ENCODE results near the gene TLCD3B.

Gene TLCD3B

GRCh38 chr16:29995911-29996765 is 34.9 kb downstream of the TLCD3B start, which contains the start of gene INO80E:
INO80E (plus strand) TSS chr16:29996241; CDS start chr16:29996311, 70 bp downstream.
- TF ChIP-seq CTCF (IDR thresholded peaks at IDR 0.05): peak; percentile 58
- Histone ChIP-seq H3K4me3 (ENCODE audit: low read depth in 1 of 2, low read length in 1 of 2) (peak within 1 kb of the TSS; percentile 100), H3K36me3 (peaks cover 45% of the 10 kb centered on the region), H3K27ac (peak within 1 kb of the TSS; percentile 80), H3K27me3 (no peaks in the 10 kb centered on the region), H3K9me3 (no peaks in the 10 kb centered on the region), H3K4me1 (ENCODE audit: control insufficient read depth in 1 of 2, insufficient read depth in 1 of 2, low read depth in 1 of 2, low read length in 1 of 2) (peaks cover 19 to 25% of the 10 kb centered on the region in 2 experiments)

- H3K4me1 ChIP-seq (ENCODE audit: control insufficient read depth in 1 of 2, insufficient read depth in 1 of 2, low read depth in 1 of 2, low read length in 1 of 2): peaks cover 19 to 25% of the 10 kb centered on the region in 2 experiments
- peak within 1 kb of the TSS; percentile 100 for H3K4me3 ChIP-seq (ENCODE audit: low read depth in 1 of 2, low read length in 1 of 2)
- TF ChIP-seq CTCF (IDR thresholded peaks at IDR 0.05): no peak
- H3K9me3 ChIP-seq: no peaks in the 10 kb centered on the region
- H3K27ac ChIP-seq: peak within 1 kb of the TSS; percentile 80
- no peaks in the 10 kb centered on the region for H3K27me3 ChIP-seq
- peaks cover 45% of the 10 kb centered on the region for H3K36me3 ChIP-seq
Measured at GRCh38 chr16:29995324-29995910, 35.7 kb downstream of the TLCD3B start, which contains the start of gene HIRIP3. HIRIP3 (minus strand) TSS chr16:29995617; CDS start chr16:29995605, 12 bp downstream.

GRCh38 chr16:29994600-29995323 is 36.3 kb downstream of the TLCD3B start:
- H3K27me3 ChIP-seq: no peaks in the 10 kb centered on the region
- no peaks in the 10 kb centered on the region for H3K9me3 ChIP-seq
- peak overlapping the region; percentile 100 for H3K4me3 ChIP-seq (ENCODE audit: low read depth in 1 of 2, low read length in 1 of 2)
- no peak for TF ChIP-seq CTCF (IDR thresholded peaks at IDR 0.05)
- H3K27ac ChIP-seq: peak overlapping the region; percentile 80
- peaks cover 45% of the 10 kb centered on the region for H3K36me3 ChIP-seq
- peaks cover 19 to 25% of the 10 kb centered on the region in 2 experiments for H3K4me1 ChIP-seq (ENCODE audit: control insufficient read depth in 1 of 2, insufficient read depth in 1 of 2, low read depth in 1 of 2, low read length in 1 of 2)

- H3K9me3 ChIP-seq: no peaks in the 10 kb centered on the region
- H3K4me3 ChIP-seq (ENCODE audit: low read depth in 1 of 2, low read length in 1 of 2): peak overlapping the region in 1 of 2 experiments; percentile 100
- peaks cover 45% of the 10 kb centered on the region for H3K36me3 ChIP-seq
- no peak for TF ChIP-seq CTCF (IDR thresholded peaks at IDR 0.05)
- H3K27ac ChIP-seq: peak overlapping the region; percentile 80
- H3K4me1 ChIP-seq (ENCODE audit: control insufficient read depth in 1 of 2, insufficient read depth in 1 of 2, low read depth in 1 of 2, low read length in 1 of 2): peaks cover 19 to 25% of the 10 kb centered on the region in 2 experiments
- H3K27me3 ChIP-seq: no peaks in the 10 kb centered on the region
Measured at GRCh38 chr16:29993903-29994599, 37.0 kb downstream of the TLCD3B start.
